OCI-LY3 (cell line): Measurements from ENCODE around the gene ZNF592.

ENCODE experiments used
- CTCF ChIP-seq: fragments of 200-600, 300-600 bp; sonication (generic); IDR thresholded peaks from 2 replicates; pipeline ENCODE4 v1.5.1; 2014; ENCODE audit warnings: antibody characterized with exemption, low read length, low read depth
- EZH2phosphoT487 ChIP-seq: fragments of 200-600 bp; shearing (Covaris generic); IDR thresholded peaks from 2 replicates; pipeline ENCODE4 v1.6.1; 2018; ENCODE audit warnings: antibody characterized with exemption, mixed run types, low read depth

DNA sequence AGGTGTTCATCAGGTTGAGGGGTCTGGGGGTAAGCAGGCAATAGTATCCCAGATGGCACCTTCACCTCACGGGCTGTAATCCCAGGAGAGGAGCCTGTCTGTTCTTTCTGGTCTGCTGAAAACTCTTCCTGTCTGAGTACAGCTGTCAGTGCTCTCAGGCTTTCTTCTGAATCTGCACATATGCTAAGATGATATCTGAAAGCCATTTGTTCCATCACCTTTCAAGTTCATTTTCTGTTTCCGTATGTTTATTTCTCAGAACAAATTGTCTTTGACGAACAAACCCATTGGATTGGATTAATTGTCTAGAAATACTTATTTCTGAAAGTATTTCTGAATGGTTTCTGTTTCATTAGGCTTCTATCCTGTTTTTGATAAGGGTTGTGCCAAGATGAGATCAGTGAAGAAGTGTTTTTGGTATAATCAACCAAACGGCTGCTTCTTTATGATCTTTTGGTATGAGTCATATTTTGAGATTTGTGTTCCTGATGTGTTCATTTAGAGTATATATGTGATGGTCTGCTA is 13.3 kb downstream of the ZNF592 start:
- no peak for TF ChIP-seq CTCF
- no peak for TF ChIP-seq EZH2phosphoT487
